HG03095 (cell line): ENCODE measurements around the gene CBX5.
"Not testable (repeated sequence)": the region's sequence is repeated elsewhere in the genome, so short reads cannot be mapped to it uniquely, and the experiment has no call there.

Experiments
- ATAC-seq: cut with Tn5 transposase; IDR thresholded peaks from one replicate; pipeline ENCODE4 v1.9.1; 2021; ENCODE audit warnings: moderate library complexity; ENCODE audit not compliant: unreplicated experiment

The CBX5 gene

DNA sequence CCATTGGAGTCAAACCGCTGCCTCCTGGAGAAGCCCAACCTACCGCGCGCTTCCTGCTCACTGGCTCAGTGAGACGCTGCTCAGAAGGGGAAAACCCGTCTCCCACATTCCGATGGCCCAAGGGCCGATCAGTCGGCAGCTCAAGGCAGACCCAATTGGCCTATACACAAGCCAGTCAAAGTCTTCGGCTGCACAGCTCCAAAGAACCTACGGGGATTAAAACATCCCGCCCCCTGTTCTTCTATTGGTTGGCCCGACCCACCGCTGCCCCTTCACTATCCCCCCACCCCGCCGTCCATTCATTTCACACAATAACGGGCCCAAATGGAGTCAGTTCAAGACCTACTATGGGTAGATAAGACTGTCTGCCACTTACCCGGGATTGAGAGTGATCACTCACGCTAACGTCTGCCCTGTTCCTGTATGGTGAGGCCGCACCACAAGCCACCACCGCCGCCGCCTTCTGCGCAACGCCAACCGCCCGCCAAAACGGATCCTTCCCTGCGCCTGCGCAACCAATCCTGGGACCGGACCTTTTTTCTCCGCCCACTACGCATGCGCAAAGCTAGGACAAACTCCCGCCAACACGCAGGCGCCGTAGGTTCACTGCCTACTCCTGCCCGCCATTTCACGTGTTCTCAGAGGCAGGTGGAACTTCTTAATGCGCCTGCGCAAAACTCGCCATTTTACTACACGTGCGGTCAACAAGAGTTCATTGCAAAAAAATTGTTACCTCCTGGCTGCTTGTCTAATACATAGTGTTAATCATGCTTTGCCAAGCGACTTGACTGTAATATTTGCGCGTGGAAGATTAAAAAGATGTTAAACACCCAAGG lies at the start of gene CBX5:
CBX5 (minus strand) TSS at position 491 of the 836 bp plus-strand sequence. CDS start 22,472 bp downstream, outside the sequence.
- peak; percentile 75 for ATAC-seq

DNA sequence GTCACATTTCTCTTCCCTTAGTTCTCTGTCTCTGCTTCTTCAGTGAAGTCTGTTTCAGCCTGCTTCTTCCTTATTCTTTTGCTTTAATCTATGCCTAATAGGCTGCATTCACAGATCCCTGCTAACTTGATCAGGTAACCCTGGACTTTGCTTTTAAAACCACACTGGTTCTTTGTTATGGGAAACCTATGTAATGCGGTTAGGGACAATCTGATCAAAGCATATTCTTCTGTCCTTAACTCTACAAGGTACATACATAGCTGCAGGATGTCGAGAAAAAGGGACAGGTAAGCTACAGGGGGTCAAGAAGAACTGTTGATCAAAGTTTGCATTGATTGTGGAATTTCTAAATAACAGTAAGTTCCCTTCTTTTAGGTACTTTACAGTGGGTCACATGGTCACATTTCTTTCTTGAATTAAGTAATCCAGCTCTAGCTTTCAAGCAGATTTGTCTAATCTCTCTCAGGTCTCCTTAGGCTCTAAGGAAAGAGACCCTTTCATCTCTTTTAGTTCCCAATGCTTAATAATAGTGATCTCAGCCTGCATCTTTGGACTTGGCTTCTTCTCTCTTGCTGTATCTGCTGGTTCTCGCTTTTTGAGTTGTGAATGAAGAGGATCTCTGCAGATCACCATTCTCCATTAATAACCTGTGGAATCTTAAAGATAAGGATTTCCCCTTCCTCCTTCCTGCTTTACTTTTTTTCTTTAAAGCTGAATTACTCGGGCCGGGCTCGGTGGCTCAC lies 48.8 kb upstream of the CBX5 start:
- ATAC-seq: no peak

GRCh38 chr12:54325442-54326109 lies 45.7 kb upstream of the CBX5 start:
- ATAC-seq: not testable (repeated sequence)

DNA sequence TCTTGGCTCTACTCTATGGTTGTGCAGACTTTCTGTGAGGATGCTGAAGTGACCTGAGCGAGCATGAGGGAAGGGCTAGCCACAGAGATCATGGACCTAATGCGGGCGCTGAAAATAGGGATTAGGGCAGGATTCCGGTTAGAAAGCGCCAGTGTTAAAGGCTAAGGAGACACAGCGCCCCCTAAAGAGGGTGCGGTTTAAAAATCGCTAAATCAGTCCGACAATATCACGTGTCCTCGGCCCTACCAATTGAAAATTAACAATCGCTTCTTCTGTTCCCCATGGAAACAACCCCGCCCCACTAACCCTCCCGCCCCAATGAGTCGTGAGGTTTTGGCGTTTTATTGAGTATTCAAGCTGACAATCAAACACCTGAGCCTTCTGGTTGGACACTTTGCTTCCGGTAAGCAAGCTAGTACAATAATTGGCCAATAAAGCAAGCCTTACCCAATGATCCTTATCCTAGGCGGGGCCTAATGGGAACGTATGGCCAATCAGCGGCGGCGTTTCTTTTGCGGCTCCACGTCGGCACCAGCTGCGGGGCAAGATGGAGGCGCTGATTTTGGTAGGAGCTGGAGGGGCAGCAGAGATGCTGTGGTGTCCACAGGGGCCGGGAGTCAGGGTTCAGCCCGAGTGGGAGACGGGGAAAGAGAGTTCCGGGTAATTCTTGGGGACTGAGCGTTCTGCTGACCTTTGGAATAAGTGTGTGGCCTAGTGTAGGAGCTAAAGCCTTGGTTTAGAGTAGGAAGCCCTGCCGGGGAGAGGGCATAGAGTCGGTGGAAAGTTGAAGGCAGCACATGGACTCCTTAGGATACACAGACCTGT lies 44.9 kb upstream of the CBX5 start, which contains the start of gene COPZ1:
COPZ1 (plus strand) TSS at position 515 of the 825 bp plus-strand sequence; CDS start at position 548, 33 bp downstream.
- peak; percentile 98 for ATAC-seq

DNA sequence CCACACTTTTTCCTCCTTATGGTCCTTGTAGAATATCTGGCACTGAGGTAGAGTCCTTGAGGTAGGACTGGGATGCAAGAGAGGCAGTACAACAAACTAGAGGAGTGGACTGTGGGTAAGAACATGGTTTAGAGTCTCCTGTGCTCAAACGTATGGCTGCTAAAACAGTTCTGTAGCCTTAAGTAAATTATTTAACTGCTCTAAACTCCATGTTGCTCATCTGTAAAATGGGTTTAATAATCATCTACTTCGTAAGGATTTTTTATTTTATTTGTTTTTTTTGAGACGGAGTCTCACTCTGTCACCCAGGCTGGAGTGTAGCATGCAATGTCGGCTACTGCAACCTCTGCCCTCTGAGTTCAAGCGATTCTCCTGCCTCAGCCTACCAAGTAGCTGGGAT lies 41.4 kb upstream of the CBX5 start:
- no peak for ATAC-seq

DNA sequence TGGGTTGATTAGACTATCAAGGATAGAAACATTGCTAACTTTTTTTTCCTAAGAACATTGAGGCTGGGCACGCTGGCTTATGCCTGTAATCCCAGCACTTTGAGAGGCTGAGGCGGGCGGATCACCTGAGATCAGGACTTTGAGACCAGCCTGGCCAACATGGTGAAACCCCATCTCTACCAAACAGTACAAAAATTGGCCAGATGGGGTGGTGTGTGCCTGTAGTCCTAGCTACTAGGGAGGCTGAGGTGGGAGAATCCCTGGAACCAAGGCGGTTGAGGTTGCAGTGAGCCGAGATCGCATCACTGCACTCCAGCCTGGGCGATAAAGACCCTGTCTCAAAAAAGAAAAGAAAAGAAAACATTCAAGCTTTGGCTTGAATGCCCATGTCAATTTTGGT lies 32.4 kb upstream of the CBX5 start:
- not testable (repeated sequence) for ATAC-seq

DNA sequence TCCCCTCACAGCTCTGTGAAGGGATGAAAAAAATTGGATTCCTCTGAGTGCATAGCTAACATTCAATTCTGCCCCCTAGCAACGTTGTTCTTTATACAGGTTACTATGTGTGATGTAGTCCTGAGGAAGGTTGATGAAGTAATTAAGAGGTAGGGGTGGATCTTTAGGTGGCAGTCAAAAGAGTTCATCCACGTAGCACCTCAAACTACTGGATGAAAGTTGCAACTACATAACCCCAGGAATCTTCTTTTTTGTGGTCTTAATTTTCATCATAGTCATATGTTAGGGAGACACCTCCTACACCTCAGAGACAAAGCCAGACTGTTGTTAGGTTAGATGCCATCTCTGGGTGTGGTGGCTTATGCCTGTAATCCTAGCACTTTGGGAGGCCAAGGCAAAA lies 31.1 kb upstream of the CBX5 start:
- no peak for ATAC-seq

GRCh38 chr12:54306925-54307741 lies 27.2 kb upstream of the CBX5 start:
- ATAC-seq: no peak

DNA sequence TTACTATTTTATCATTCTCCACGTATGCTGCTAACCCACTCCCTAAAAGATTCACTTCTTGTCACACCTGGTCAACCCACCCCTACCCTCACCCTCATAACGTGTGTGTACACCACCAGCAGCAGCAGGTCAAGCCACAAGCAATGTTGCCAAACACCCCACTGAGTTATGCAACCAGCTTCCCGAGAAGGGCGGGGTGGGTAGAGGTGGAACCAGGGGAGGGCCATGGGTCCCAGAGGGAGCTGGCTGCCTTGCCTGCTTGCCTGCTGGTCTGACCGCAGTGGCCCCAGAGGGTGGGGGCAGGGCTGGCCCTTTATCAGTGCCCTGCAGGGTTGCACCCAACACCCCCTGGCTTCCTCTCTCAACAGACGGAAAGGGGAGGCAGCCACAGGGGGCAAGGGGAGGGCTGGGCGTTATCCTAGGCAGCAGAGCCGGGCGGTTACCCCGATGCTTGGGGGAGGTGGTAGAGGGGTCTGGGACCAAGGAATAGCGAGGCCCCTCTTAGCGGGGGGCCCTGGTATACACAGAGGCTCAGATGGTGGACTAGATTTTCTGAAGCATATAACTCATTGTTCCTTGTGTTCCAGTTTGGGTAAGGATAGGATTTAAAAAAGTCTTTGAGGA lies 24.4 kb upstream of the CBX5 start:
- ATAC-seq: no peak

DNA sequence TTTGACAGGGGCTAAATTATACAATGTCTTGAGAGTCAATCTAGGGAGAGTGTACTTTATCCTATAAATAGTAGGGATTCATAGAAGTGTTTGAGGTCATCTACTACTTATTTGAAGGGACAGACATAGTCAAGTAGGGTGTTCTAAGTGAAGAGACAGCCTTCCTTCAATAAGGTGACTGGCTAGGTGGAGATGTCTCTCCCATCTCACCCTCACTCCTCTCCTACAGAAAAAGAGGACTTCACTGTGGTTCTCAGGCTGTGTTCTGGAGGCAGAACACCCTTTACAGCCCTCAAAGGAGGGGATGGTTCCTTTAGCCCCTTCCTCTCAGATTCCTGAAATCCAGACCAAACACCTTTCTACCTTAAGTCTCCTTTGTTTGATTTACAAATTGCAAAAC lies 23.7 kb upstream of the CBX5 start:
- ATAC-seq: no peak

DNA sequence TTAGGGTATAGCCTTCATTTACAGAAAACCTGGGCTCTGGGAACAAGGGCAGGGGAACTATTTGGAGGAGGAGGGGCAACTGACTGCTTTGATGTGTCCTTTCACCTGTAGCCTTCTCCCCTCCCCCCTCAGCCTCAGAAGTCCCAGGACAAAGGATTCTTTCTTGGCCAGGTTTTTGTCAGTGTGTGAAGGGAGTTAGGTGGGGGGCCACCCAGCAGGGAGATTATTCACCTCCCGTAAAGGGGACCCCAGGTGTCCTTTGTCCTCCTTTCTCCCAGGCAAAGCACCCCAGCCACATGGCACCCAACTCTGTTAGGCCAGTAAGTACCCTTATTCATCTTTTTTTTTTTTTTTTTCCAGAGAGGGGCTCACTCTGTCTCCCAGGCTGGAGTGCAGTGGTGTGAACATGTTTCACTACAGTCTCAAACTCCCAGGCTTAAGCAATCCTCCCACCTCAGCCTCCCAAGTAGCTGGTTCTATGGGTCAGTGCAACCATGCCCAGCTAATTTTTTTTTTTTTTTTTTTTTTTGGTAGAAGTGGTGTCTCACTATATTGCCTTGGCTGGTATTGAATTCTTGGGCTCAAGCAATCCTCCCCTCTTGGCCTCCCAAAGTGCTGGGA lies 21.6 kb upstream of the CBX5 start:
- ATAC-seq: no peak

DNA sequence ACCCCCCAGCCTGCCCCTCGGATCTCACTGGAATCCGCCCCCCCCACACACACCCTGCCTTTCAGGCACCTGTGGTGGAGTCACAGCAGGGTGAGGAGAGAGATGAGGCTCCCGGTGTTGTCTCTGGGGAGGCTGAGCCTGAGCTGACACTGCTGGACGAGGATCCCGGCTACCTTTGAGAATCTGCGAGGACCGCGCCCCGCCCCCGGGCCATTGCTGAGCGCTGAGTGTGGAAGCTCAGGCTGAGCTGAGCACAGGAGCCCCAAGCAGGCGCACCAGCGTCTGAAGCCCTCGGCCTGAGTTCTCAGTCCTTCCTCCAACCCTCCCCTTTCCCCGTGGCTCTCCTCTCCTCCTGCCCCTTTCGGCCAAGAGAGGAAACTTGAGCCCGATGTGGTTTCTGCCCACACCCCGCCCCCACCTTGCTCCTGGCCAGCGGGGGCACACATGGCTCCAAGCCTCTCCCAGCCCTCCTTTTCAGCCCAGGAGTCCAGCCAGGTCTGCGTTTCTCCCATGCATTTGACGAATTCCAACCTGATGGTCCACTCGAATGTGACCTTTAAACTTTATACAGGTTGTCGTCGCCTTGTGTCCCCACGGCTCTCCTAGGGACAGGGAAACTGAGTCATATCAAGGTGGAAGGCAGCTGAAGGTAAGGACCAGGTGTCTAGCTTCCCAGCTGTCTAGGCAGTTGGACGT lies 21.0 kb upstream of the CBX5 start, which contains the start of gene NFE2:
NFE2 (minus strand) TSS at position 284 of the 696 bp plus-strand sequence. CDS start 5,767 bp downstream, outside the sequence.
- no peak for ATAC-seq

DNA sequence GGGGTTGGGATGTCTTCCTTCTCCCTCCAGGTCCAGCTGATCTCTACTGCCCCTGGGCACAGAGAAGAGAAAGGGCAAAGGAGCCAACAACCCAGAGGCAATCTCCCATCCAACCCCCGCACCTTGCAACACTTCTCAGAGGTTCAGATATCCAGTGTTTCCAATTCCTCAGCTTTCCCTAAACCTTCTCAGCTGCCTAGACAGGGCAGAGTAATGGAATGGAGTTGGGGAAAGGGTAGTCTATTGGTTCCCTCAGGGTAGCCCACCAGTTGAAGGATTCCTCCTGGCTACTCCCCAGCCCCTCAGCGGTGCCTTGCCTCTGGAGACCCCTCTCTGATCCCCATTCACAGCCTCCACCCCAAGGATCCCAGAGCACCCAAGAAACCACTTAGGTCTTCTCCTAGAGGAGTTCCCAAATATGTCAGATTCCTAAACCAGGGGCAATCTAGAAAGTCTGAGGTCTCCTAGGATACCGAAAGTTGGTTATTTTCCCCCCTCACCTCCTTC lies 20.4 kb upstream of the CBX5 start:
- no peak for ATAC-seq

GRCh38 chr12:54299515-54300224 lies 19.7 kb upstream of the CBX5 start:
- ATAC-seq: no peak

DNA sequence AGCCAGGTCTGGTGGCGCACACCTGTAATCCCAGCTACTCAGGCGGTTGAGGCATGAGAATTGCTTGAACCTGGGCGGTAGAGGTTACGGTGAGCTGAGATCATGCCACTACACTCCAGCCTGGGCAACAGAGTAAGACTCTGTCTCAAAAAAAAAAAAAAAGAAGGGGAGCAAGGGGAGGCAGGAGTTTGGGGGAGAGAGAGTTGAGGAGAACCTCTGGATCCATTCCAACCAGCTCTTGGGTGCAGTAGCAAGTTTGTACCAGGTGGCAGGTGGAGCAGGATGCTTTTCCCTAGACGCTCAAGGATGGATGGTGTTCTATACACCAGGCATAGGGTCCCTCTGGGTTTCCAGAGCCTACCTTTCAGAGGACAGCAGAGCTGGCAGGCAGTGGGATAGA lies 19.0 kb upstream of the CBX5 start:
- ATAC-seq: no peak

- no peak for ATAC-seq
Measured at GRCh38 chr12:54296393-54297099, 16.6 kb upstream of the CBX5 start.
